LNCaP clone FGC (cell line): Measurements from ENCODE around the gene VIM.

Experiments used
- DNase-seq: peaks from one replicate; pipeline ENCODE4 v3.0.0-alpha.2; 2011; ENCODE audit warnings: low read depth
- H3K4me3 ChIP-seq: 2 replicates; pipeline ENCODE4 v1.5.1; 2011; ENCODE audit warnings: mild to moderate bottlenecking, low read depth, low read length, control low read depth
- TF ChIP-seq, protein P1 (sequence below): IDR thresholded peaks from 2 replicates; pipeline ENCODE4 v1.5.1; 2012; ENCODE audit warnings: mild to moderate bottlenecking; ENCODE audit not compliant: control insufficient read depth, insufficient read depth; ENCODE audit errors: extremely low read depth

The VIM gene

DNA sequence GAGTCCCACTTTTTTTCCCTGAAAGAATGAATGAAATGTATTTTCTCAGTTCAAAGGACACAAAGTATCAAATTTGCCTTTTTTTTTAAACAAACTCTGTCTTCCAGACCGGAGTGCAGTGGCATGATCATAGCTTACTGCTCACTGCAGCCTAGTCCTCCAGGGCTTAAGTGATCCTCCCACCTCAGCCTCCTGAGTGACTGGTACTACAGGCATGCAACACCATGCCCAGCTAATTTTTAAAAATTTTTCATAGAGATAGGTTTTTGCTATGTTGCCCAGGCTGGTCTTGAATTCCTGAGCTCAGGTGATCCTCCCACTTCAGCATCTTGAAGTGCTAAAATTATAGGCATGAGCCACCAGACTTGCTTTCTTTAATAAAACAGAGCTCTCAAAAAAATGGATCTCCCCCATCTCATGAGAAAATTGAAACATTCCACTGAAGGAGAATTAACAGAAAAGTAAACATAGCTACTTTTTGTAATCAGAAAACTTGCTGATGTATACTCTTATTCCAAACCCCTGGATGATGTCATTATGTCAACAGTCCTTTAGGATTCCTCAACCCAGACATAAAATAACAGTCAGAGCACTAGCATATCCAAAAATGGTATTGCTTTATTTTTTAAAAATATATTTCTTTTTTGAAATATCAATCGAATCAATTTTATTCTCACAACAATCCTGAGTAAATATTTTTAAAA lies 14.2 kb upstream of the VIM start:
- DNase-seq = no peak
- H3K4me3 ChIP-seq = no peak overlapping the region
- TF ChIP-seq, protein P1, sequence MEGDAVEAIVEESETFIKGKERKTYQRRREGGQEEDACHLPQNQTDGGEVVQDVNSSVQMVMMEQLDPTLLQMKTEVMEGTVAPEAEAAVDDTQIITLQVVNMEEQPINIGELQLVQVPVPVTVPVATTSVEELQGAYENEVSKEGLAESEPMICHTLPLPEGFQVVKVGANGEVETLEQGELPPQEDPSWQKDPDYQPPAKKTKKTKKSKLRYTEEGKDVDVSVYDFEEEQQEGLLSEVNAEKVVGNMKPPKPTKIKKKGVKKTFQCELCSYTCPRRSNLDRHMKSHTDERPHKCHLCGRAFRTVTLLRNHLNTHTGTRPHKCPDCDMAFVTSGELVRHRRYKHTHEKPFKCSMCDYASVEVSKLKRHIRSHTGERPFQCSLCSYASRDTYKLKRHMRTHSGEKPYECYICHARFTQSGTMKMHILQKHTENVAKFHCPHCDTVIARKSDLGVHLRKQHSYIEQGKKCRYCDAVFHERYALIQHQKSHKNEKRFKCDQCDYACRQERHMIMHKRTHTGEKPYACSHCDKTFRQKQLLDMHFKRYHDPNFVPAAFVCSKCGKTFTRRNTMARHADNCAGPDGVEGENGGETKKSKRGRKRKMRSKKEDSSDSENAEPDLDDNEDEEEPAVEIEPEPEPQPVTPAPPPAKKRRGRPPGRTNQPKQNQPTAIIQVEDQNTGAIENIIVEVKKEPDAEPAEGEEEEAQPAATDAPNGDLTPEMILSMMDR = no peak

DNA sequence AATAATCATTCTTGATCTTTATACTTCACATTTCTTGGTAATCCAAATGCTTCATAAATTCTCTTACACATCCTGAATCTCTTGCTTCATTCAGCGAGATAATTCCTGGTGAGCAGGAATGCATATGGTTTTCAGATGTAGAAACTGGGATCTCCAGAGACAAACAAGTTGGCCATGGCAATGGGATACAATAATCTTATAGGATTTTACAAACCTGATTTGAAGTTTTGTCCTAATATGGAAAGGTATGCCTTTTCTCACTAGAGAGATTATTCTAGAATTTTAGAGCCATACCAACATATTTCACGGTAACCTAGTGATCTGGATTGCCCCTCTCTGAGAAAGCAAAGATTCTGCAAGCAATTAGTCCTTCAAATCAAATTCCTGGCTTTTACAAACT lies 13.5 kb upstream of the VIM start:
- no peak overlapping the region for H3K4me3 ChIP-seq
- TF ChIP-seq, protein P1 = no peak
- DNase-seq = no peak

DNA sequence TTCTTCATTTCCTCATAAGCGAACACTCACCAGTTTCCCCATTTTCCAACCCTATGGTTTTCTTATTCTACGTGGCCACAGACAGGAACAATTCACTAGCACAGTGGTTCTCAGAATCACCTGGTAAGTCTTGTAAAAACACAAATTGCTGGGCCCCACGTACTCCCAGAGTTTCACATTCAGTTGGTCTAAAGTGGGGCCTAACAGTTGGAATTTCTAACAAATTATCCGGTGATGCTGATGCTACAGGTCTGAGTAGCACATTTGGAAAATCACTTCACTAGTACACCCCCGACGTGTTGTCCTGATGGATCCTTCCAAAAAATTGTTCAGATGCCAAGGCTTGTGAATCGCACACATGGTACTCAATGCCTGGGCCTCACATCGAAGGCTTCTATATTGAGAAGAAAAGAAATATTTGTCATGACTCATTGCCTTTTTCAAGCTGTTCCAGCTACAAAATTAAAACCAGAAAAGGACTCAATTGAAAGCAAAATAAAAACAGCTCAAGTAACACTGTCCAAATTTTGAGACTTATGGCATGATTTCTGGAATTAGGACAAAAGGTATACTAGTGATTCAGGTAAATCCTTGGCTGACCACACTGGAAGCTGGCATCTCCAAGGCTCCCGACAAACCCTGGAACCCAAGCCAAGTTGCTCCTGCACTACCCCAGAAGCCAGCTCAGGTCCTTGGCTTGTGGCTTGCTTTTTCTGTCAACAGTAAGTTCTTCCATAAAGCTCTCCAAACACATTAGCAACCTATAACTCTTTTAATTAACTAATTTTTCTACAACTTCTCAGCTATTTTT lies 12.9 kb upstream of the VIM start:
- TF ChIP-seq, protein P1 = no peak
- no peak for DNase-seq
- no peak overlapping the region for H3K4me3 ChIP-seq

DNA sequence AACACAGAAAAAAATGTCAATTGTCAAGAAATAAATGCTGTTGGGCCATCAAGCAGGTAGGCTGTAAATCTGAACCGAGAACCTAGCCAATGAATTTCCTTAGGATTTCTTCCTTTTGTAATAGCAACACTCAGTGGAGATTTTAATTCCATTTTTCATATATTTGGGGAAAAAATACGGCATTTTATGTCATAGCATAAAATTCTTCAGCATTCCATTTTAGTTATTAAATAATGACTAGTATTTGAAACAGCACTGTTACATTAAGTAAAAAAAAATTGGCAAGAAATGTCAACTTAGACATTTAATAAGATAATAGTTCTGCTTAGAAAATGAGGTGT lies 12.3 kb upstream of the VIM start:
- TF ChIP-seq, protein P1 = no peak
- DNase-seq = no peak
- no peak overlapping the region for H3K4me3 ChIP-seq

DNA sequence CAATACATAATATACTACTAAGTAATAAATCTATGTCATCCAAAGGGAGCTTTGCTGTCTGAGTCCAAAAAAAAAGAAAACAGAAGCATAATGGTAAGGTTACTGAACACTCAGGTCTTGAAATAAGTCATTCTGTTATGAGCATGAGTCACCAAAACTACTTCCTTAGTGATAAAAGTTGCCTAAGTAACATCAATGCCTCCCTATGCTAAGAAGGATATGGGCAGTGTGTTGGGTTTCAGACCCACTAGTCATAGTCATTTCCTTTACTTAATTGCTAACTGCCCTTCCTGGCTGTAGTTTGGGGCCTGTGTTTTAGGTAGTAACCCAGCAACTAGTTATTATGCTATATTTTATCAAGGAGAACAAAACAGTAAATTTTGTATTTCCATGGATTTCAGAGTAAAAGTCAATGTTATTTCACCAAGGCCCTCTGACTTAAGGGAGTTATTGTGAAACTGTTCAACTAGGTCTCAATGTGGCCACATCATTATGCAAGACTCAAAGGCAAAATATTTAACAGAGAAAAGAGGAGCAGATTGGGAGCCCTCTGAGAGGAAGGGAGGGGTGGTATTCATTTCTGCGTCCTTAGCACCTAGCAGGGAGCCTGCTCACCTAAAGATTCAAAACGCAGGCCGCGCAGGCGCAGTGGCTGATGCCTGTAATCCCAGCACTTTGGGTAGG lies 11.7 kb upstream of the VIM start:
- H3K4me3 ChIP-seq = no peak overlapping the region
- DNase-seq = no peak
- TF ChIP-seq, protein P1 = no peak

DNA sequence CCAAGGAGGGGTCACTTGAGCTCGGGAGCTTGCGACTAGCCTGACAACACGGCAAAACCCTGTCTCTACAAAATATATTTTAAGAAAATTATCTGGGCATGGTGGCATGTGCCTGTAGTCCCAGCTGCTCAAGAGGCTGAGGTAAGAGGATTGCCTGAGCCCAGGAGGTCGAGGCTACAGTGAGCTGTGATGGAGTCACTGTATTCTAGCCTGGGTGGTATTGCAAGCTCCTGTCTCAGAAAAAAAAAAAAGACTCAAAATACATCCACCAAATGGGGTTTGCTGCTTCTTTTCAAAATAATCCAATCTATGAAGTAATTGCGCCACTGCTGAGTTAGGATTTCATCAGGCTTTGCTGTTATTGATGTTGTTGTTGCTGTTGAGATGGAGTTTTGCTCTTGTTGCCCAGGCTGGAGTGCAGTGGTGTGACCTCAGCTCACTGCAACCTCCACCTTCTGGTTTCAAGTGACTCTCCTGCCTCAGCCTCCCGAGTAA lies 11.1 kb upstream of the VIM start:
- H3K4me3 ChIP-seq = no peak overlapping the region
- no peak for DNase-seq

More for the DNA sequence above, 11.1 kb upstream of the VIM start:
- TF ChIP-seq, protein P1 = no peak
